NCI-H2081 (cell line): Measurements from ENCODE around the gene ZNF630.
"Not testable (repeated sequence)": the region's sequence is repeated elsewhere in the genome, so short reads cannot be mapped to it uniquely, and the experiment has no call there.

Experiments
- DNase-seq, 2 experiments: peaks; one replicate each; lab custom pipeline; 2025; lab: John Stamatoyannopoulos, UW

Gene ZNF630

DNA sequence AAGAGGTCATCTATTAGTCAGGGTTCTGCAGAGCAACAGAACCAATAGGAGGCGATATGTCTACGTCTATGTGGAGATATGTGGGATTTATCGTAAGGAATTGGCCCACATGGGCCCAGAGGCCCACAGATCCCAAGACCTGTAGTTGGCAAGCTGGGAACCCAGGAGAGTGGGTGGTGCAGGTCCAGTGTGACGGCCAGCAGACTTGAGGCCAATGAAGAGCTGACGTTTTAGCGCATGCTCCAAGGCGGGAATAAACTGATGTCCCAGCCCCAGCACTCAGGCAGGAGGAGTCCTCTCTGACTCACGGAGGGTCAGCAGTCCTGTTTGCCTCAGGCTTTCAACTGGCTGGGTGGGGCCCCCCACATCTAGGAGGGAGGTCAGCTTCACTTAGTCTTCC, 43.3 kb downstream of the ZNF630 start:
- DNase-seq = no peak

DNA sequence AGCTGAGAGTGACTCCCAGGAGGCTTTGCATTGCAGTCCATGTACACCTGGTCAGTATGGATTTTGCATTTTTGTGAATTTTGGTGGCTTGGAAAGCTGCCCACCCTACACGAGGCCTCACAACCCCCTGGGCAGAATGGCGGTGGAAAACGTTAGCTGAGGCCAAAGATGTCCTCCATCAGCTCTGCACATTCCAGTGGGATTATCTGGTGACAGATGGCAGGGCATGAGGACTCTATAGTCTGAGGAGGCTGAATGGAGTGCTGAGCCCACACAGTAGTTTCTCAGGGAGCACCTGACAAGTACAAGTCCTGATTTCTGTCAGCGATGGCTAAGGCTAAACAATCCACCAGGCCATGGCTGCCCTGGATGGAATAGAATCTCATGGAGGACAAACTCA, 43.9 kb downstream of the ZNF630 start:
- DNase-seq = not testable (repeated sequence)

GRCh38 chrX:48025561-48025960, 45.9 kb downstream of the ZNF630 start:
- peak; percentile 53 to 63 for DNase-seq

- DNase-seq = no peak
Measured at GRCh38 chrX:48022738-48023137, 48.7 kb downstream of the ZNF630 start.

DNA sequence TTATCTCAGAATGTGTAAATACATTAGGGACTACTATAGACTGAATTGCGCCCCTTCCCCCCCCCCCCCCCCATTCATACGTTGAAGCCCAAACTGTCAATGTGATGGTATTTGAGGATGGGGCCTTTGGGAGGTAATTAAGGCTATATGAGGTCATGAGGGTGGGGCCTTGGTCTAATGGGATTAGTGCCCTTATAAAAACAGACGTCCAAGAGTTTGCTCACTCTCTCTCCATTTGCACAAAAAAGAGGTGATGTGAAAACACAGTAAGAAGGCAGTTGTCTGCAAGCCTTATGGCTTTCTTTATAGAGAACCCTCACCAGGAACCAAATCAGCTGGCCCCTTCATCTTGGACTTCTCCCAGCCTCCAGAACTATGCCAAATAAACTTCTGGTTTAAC, 49.3 kb downstream of the ZNF630 start:
- DNase-seq = no peak

DNA sequence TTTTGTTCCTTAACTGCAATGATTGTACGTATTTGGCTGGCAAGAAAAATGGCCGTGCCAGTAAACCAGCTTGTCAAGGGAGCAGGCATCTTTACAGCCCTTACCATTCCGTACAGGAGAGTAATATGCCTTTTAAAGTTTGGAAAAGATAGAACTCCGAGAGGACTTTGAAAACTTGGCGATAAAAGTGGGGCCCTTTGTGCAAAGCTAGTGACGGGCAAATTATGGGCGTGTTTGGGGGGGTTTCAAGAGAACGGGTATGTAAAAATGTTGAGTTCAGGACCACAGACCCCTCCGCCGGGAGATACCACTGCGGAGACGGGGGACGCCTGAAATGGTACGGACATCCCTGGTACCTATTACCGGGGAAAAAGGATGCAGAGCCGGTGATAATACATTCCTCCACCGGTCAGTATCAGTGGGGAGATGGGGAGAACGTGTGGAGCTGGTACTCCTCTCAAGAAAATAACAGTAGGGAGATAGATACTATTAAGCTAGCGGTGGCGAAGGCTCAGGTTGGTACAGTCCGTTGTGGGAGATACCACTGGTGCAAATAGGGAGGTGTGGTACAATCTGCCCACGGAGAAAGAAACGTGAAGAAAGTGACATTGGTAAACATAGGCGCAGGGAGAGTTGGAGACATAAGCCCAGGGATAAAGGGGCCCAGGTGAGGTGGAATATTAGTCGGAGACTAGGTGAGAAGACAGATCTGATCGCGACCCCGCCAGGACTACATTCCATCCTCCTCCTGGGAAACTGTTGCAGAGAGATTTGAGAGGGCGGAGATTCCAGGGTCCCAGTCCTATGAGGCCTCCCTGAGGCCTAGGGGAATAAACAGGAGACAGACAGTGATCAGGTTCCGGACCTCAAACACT, 50.2 kb downstream of the ZNF630 start:
- DNase-seq = peak; percentile 71 to 86

- not testable (repeated sequence) for DNase-seq
Measured at GRCh38 chrX:48020472-48020871, 51.0 kb downstream of the ZNF630 start.

GRCh38 chrX:48019892-48020291, 51.5 kb downstream of the ZNF630 start:
- DNase-seq = not testable (repeated sequence)

DNA sequence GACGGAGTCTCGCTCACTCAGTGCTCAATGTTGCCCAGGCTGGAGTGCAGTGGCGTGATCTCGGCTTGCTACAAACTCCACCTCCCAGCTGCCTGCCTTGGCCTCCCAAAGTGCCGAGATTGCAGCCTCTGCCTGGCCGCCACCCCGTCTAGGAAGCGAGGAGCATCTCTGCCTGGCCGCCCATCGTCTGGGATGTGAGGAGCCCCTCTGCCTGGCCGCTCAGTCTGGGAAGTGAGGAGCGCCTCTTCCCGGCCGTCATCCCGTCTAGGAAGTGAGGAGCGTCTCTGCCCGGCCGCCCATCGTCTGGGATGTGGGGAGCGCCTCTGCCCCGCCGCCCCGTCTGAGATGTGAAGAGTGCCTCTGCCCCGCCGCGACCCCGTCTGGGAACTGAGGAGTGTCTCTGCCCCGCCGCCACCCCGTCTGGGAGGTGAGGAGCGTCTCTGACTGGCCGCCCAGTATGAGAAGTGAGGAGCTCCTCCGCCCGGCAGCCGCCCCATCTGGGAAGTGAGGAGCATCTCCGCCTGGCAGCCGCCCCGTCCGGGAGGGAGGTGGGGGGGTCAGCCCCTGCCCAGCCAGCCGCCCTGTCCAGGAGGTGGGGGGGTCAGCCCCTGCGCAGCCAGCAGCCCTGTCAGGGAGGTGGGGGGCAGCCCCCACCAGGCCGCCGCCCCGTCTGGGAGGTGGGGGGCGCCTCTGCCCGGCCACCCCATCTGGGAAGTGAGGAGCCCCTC, 54.7 kb downstream of the ZNF630 start:
- not testable (repeated sequence) for DNase-seq

DNA sequence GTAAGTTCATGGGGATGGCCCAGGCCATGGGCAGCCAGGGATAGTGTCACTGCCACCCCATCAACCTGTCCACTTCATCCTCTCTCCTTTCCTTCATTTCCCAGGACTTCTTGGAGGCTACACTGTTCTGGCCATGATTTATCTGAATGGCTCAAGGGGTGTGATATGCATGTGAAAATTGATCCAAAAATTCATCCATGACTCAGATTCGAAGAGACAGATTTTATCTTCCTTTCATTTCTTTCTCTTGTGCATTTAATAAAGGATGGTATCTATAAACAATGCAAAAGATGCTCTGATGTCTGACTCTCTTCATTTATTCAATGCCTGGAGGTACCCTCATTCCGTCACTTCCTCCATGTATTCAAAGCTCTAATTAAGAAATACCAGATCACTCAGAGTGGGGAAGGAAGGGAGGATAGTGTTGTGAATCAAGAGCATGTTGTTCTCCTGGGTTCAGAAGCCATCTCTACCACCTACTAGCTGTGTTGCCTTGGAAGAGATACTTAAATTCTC, 61.9 kb downstream of the ZNF630 start:
- DNase-seq = not testable (repeated sequence)
